WTC11 (cell line): Measurements from ENCODE around the gene RALBP1. TPM values are rescaled to one million over a fixed set of nuclear protein-coding genes. Genes with fewer than 3 reads are reported as not detected.

Source experiments
- NFATC4 ChIP-seq: fragments of 250-450 bp; sonication (Bioruptor Pico); IDR thresholded peaks from 2 replicates; pipeline ENCODE4 v1.9.0; 2021; ENCODE audit warnings: mild to moderate bottlenecking
- total RNA-seq: library from RNA; stranded (reverse); gene quantifications from 3 replicates; pipeline ENCODE4 v1.2.3, GENCODE V29; 2021
- TF ChIP-seq, protein P1 (sequence below): sonication (generic); formaldehyde crosslinking; IDR thresholded peaks from 2 replicates; pipeline ENCODE4 v1.8.1; 2023; ENCODE audit warnings: mild to moderate bottlenecking, missing genetic modification reagents
- TF ChIP-seq, protein P2 (sequence below): fragments of 200-600 bp; IDR thresholded peaks from 2 replicates; pipeline ENCODE4 v1.8.0; 2022; ENCODE audit warnings: antibody characterized with exemption

Gene RALBP1
- total RNA-seq, 1 experiment from 2014 or later = 69.3 TPM

DNA sequence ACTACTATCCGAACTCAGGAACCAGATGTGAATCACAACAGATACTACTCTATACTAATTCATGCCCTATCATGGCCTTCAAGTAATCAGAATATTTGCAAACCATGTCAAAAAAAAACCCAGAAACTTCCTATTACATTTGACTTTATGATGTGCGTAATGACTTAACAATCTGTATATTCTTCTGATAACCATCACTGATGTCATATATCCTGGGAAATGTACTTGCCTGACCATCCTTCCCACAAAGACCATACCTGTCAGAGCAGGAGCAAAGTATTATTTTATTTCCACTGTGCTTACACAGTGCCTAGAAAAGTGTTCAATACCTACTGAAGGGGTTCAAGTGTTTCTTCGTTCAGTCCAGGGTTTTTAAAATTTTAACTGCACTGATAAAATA is 111.5 kb downstream of the RALBP1 start (continued):
- TF ChIP-seq, protein P1, sequence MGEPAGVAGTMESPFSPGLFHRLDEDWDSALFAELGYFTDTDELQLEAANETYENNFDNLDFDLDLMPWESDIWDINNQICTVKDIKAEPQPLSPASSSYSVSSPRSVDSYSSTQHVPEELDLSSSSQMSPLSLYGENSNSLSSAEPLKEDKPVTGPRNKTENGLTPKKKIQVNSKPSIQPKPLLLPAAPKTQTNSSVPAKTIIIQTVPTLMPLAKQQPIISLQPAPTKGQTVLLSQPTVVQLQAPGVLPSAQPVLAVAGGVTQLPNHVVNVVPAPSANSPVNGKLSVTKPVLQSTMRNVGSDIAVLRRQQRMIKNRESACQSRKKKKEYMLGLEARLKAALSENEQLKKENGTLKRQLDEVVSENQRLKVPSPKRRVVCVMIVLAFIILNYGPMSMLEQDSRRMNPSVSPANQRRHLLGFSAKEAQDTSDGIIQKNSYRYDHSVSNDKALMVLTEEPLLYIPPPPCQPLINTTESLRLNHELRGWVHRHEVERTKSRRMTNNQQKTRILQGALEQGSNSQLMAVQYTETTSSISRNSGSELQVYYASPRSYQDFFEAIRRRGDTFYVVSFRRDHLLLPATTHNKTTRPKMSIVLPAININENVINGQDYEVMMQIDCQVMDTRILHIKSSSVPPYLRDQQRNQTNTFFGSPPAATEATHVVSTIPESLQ (CRISPR knock-in tag) = no peak
- no peak for TF ChIP-seq NFATC4 (CRISPR knock-in tag)
- TF ChIP-seq, protein P2, sequence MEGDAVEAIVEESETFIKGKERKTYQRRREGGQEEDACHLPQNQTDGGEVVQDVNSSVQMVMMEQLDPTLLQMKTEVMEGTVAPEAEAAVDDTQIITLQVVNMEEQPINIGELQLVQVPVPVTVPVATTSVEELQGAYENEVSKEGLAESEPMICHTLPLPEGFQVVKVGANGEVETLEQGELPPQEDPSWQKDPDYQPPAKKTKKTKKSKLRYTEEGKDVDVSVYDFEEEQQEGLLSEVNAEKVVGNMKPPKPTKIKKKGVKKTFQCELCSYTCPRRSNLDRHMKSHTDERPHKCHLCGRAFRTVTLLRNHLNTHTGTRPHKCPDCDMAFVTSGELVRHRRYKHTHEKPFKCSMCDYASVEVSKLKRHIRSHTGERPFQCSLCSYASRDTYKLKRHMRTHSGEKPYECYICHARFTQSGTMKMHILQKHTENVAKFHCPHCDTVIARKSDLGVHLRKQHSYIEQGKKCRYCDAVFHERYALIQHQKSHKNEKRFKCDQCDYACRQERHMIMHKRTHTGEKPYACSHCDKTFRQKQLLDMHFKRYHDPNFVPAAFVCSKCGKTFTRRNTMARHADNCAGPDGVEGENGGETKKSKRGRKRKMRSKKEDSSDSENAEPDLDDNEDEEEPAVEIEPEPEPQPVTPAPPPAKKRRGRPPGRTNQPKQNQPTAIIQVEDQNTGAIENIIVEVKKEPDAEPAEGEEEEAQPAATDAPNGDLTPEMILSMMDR = no peak

Other genes starting within 250 kb of the RALBP1 start
- 18.2 to 19.3 TPM (median 18.3 TPM) in 3 replicates for gene TWSG1, start 140.7 kb upstream of the RALBP1 start, total RNA-seq
- 71.1 to 78.7 TPM (median 77.0 TPM) in 3 replicates for gene PPP4R1, start 139.0 kb downstream of the RALBP1 start, total RNA-seq
- gene RAB31, start 232.8 kb downstream of the RALBP1 start, total RNA-seq = 30.8 to 34.9 TPM (median 32.9 TPM) in 3 replicates